GM18867 (cell line): ENCODE results near the gene ANKRD35.
"Not testable (repeated sequence)": the region's sequence is repeated elsewhere in the genome, so short reads cannot be mapped to it uniquely, and the experiment has no call there.

Source experiments
- ATAC-seq: cut with Tn5 transposase; IDR thresholded peaks from one replicate; pipeline ENCODE4 v1.9.1; 2021; ENCODE audit warnings: mild to moderate bottlenecking, moderate library complexity; ENCODE audit not compliant: unreplicated experiment

ANKRD35 gene

GRCh38 chr1:145858238-145858900, 27.3 kb downstream of the ANKRD35 start:
- ATAC-seq: no peak

- no peak for ATAC-seq
Observed at GRCh38 chr1:145857170-145857569, 28.5 kb downstream of the ANKRD35 start.

GRCh38 chr1:145855426-145855948, 30.2 kb downstream of the ANKRD35 start:
- ATAC-seq: no peak

- ATAC-seq: no peak
Observed at GRCh38 chr1:145849356-145850160, 36.1 kb downstream of the ANKRD35 start.

GRCh38 chr1:145847827-145848226, 37.8 kb downstream of the ANKRD35 start:
- ATAC-seq: no peak

GRCh38 chr1:145846201-145846612, 39.5 kb downstream of the ANKRD35 start:
- ATAC-seq: no peak

GRCh38 chr1:145845514-145846161, 40.0 kb downstream of the ANKRD35 start, which contains the start of gene NUDT17:
TSS of gene NUDT17 (plus strand) at chr1:145845630. CDS start at chr1:145845641, 11 bp downstream.
- peak; percentile 63 for ATAC-seq

- peak; percentile 71 for ATAC-seq
Observed at GRCh38 chr1:145845144-145845513, 40.5 kb downstream of the ANKRD35 start.

- ATAC-seq: no peak
Observed at GRCh38 chr1:145843031-145843430, 42.6 kb downstream of the ANKRD35 start.

- no peak for ATAC-seq
Observed at GRCh38 chr1:145837656-145838055, 48.0 kb downstream of the ANKRD35 start.

- not testable (repeated sequence) for ATAC-seq
Observed at GRCh38 chr1:145830810-145831209, 54.9 kb downstream of the ANKRD35 start.

GRCh38 chr1:145828367-145829026, 57.2 kb downstream of the ANKRD35 start:
- ATAC-seq: no peak

- no peak for ATAC-seq
Observed at GRCh38 chr1:145827966-145828365, 57.7 kb downstream of the ANKRD35 start.

- no peak for ATAC-seq
Observed at GRCh38 chr1:145826030-145826429, 59.6 kb downstream of the ANKRD35 start.

- ATAC-seq: no peak
Observed at GRCh38 chr1:145824499-145824842, 61.2 kb downstream of the ANKRD35 start.

- peak; percentile 82 for ATAC-seq
Observed at GRCh38 chr1:145823565-145824498, 61.8 kb downstream of the ANKRD35 start, which contains the start of the genes POLR3C and RNF115. TSS of gene POLR3C (plus strand) at chr1:145824200. CDS start at chr1:145825777, 1,577 bp downstream. TSS of gene RNF115 (minus strand) at chr1:145824095. CDS start at chr1:145823873, 222 bp downstream.

- not testable (repeated sequence) for ATAC-seq
Observed at GRCh38 chr1:145822779-145823331, 62.8 kb downstream of the ANKRD35 start.

GRCh38 chr1:145818095-145818494, 67.6 kb downstream of the ANKRD35 start:
- ATAC-seq: peak; percentile 42
